AG10803 (cell line): ENCODE results near the gene RAD21L1.

Source experiments
- DNase-seq: peaks from one replicate; pipeline ENCODE4 v3.0.0; 2010; ENCODE audit warnings: low read depth
- H3K4me3 ChIP-seq: 2 replicates; pipeline ENCODE4 v1.5.1; 2011; ENCODE audit warnings: mild to moderate bottlenecking, low read length, control low read depth
- CTCF ChIP-seq: conservative IDR thresholded peaks from 2 replicates; pipeline ENCODE4 v1.5.1; 2011; ENCODE audit warnings: mild to moderate bottlenecking, low read length, control low read depth, inconsistent platforms

Gene RAD21L1

GRCh38 chr20:1287787-1288569 is 62.1 kb downstream of the RAD21L1 start:
- H3K4me3 ChIP-seq, result no peak overlapping the region
- no peak for TF ChIP-seq CTCF
- no peak for DNase-seq

- no peak overlapping the region for H3K4me3 ChIP-seq
- peak; percentile 50 for DNase-seq
- no peak for TF ChIP-seq CTCF
Measured at GRCh38 chr20:1291191-1291741, 65.4 kb downstream of the RAD21L1 start.

- H3K4me3 ChIP-seq, result no peak overlapping the region
- no peak for TF ChIP-seq CTCF
- DNase-seq, result no peak
Measured at GRCh38 chr20:1292620-1293019, 66.8 kb downstream of the RAD21L1 start.

- no peak for TF ChIP-seq CTCF
- DNase-seq, result no peak
- H3K4me3 ChIP-seq, result no peak overlapping the region
Measured at GRCh38 chr20:1293641-1294379, 68.0 kb downstream of the RAD21L1 start.

GRCh38 chr20:1294497-1294896 is 68.7 kb downstream of the RAD21L1 start:
- DNase-seq, result no peak
- no peak for TF ChIP-seq CTCF
- H3K4me3 ChIP-seq, result no peak overlapping the region

GRCh38 chr20:1295276-1295930 is 69.6 kb downstream of the RAD21L1 start:
- TF ChIP-seq CTCF, result no peak
- no peak for DNase-seq
- H3K4me3 ChIP-seq, result no peak overlapping the region
